IMR-90 (cell line): ENCODE data around the gene SLIT1. TPM values are rescaled to one million over a fixed set of nuclear protein-coding genes. Genes with fewer than 3 reads are reported as not detected.

ENCODE experiments used
- ATAC-seq: fragments of 200-7000 bp; cut with Tn5 transposase; 2 replicates; pipeline ENCODE4 v1.9.1; 2020; ENCODE audit warnings: low read depth, mild to moderate bottlenecking, moderate library complexity
- BruUV-seq: library from RNA; stranded (reverse); fragments of 400-500 nt; replicated peaks from 2 replicates; lab custom pipeline; 2021; lab: Mats Ljungman, UMichigan
- CTCF ChIA-PET: fragments of 300-600 bp; formaldehyde crosslinking; extraction: SDS; loops from one replicate; lab custom pipeline; 2021; ENCODE audit warnings: antibody characterized with exemption; lab: Yijun Ruan, JAX
- POLR2A ChIA-PET: fragments of 300-600 bp; sonication (Branson Sonifier 250); formaldehyde crosslinking; loops from one replicate; lab custom pipeline; 2022; ENCODE audit warnings: antibody characterized with exemption; ENCODE audit not compliant: unreplicated experiment; lab: Charles Lee
- DNase-seq: peaks from one replicate; pipeline ENCODE4 v3.0.0; 2013
- H2AFZ ChIP-seq: replicated peaks from 2 replicates; pipeline ENCODE3; 2013; ENCODE audit warnings: low read length, mild to moderate bottlenecking; ENCODE audit not compliant: poor library complexity
- H2AK5ac ChIP-seq: 2 replicates; pipeline ENCODE4 v1.6.1; 2013; ENCODE audit warnings: low read depth, low read length, inconsistent platforms
- H2AK9ac ChIP-seq: replicated peaks from 2 replicates; pipeline ENCODE3; 2013; ENCODE audit warnings: mild to moderate bottlenecking, low read depth, low read length, moderate library complexity; ENCODE audit not compliant: poor library complexity
- H2BK120ac ChIP-seq: 2 replicates; pipeline ENCODE4 v1.6.1; 2013; ENCODE audit warnings: low read depth, low read length, inconsistent platforms
- H2BK15ac ChIP-seq: 3 replicates; pipeline ENCODE4 v1.6.1; 2013; ENCODE audit warnings: low read depth, low read length, inconsistent platforms
- H2BK20ac ChIP-seq: 2 replicates; pipeline ENCODE4 v1.6.1; 2013; ENCODE audit warnings: low read depth, mild to moderate bottlenecking, inconsistent platforms, low read length, moderate library complexity
- H2BK5ac ChIP-seq: 2 replicates; pipeline ENCODE4 v1.6.1; 2013; ENCODE audit warnings: mild to moderate bottlenecking, low read depth, low read length, inconsistent platforms; ENCODE audit not compliant: poor library complexity, severe bottlenecking
- H3K14ac ChIP-seq: replicated peaks from 2 replicates; pipeline ENCODE4 v1.6.1; 2013; ENCODE audit warnings: low read depth, low read length, inconsistent platforms
- H3K18ac ChIP-seq: 2 replicates; pipeline ENCODE4 v1.6.1; 2013; ENCODE audit warnings: low read depth, low read length, control low read depth
- H3K23ac ChIP-seq: 2 replicates; pipeline ENCODE4 v1.6.1; 2013; ENCODE audit warnings: low read depth, low read length, inconsistent platforms
- H3K27ac ChIP-seq: 2 replicates; pipeline ENCODE4 v1.5.1; 2013; ENCODE audit warnings: mild to moderate bottlenecking, control low read depth, low read length; ENCODE audit not compliant: insufficient read depth
- H3K27me3 ChIP-seq: 2 replicates; pipeline ENCODE4 v1.6.1; 2013; ENCODE audit warnings: low read length; ENCODE audit not compliant: control insufficient read depth, insufficient read depth
- H3K36me3 ChIP-seq: 2 replicates; pipeline ENCODE4 v1.6.1; 2013; ENCODE audit warnings: low read length, mixed read lengths; ENCODE audit not compliant: control insufficient read depth, insufficient read depth
- H3K4ac ChIP-seq: 2 replicates; pipeline ENCODE4 v1.6.1; 2013; ENCODE audit warnings: low read depth, low read length, inconsistent platforms
- H3K4me1 ChIP-seq: 2 replicates; pipeline ENCODE4 v1.6.1; 2013; ENCODE audit warnings: low read length, mixed read lengths; ENCODE audit not compliant: control insufficient read depth, insufficient read depth
- H3K4me2 ChIP-seq: 2 replicates; pipeline ENCODE4 v1.6.1; 2013; ENCODE audit warnings: low read depth, mild to moderate bottlenecking, control low read depth, low read length, moderate library complexity
- H3K4me3 ChIP-seq: 2 replicates; pipeline ENCODE4 v1.5.1; 2013; ENCODE audit warnings: low read depth, mild to moderate bottlenecking, control low read depth, low read length, moderate library complexity; ENCODE audit not compliant: insufficient read depth
- H3K56ac ChIP-seq: 2 replicates; pipeline ENCODE4 v1.6.1; 2013; ENCODE audit warnings: low read length, inconsistent platforms; ENCODE audit not compliant: insufficient read depth; ENCODE audit errors: extremely low read depth
- H3K79me1 ChIP-seq, 2 experiments: 2 replicates each; pipeline ENCODE4 v1.6.1; 2013; ENCODE audit warnings: low read length in 2 of 2, inconsistent platforms in 1 of 2, low read depth in 1 of 2
- H3K9ac ChIP-seq: 2 replicates; pipeline ENCODE4 v1.6.1; 2013; ENCODE audit warnings: low read depth, low read length, control low read depth
- H3K9me1 ChIP-seq: 2 replicates; pipeline ENCODE4 v1.6.1; 2013; ENCODE audit warnings: low read length, inconsistent platforms; ENCODE audit not compliant: insufficient read depth
- H3K9me3 ChIP-seq: 2 replicates; pipeline ENCODE4 v1.6.1; 2013; ENCODE audit warnings: low read length; ENCODE audit not compliant: control insufficient read depth, insufficient read depth
- H4K20me1 ChIP-seq: 2 replicates; pipeline ENCODE4 v1.6.1; 2013; ENCODE audit warnings: low read length, inconsistent platforms; ENCODE audit not compliant: insufficient read depth
- H4K5ac ChIP-seq: 2 replicates; pipeline ENCODE4 v1.6.1; 2013; ENCODE audit warnings: mild to moderate bottlenecking, low read depth, low read length, control low read depth
- H4K8ac ChIP-seq, 2 experiments: 2 replicates each; pipeline ENCODE4 v1.6.1; 2013; ENCODE audit warnings: low read depth in 2 of 2, low read length in 2 of 2, control low read depth in 1 of 2, inconsistent platforms in 1 of 2
- H4K91ac ChIP-seq: 2 replicates; pipeline ENCODE4 v1.6.1; 2013; ENCODE audit warnings: low read depth, low read length, inconsistent platforms; ENCODE audit not compliant: insufficient read depth
- BHLHE40 ChIP-seq: fragments of 150-350 bp; IDR thresholded peaks from 2 replicates; pipeline ENCODE4 v1.6.1; 2016; ENCODE audit warnings: mild to moderate bottlenecking, low read depth, low read length
- CEBPB ChIP-seq: IDR thresholded peaks from 2 replicates; pipeline ENCODE4 v1.6.1; 2012; ENCODE audit warnings: low read depth, low read length, improper control_type of control experiment
- CHD1 ChIP-seq: IDR thresholded peaks from 2 replicates; pipeline ENCODE4 v1.6.1; 2012; ENCODE audit warnings: low read depth, low read length, improper control_type of control experiment
- CTCF ChIP-seq: conservative IDR thresholded peaks from 2 replicates; pipeline ENCODE4 v1.5.1; 2012; ENCODE audit warnings: mild to moderate bottlenecking, low read depth, low read length, improper control_type of control experiment
- FOS ChIP-seq: fragments of 150-350 bp; IDR thresholded peaks from 2 replicates; pipeline ENCODE4 v1.6.1; 2016; ENCODE audit warnings: low read depth, low read length
- MAFK ChIP-seq: IDR thresholded peaks from 2 replicates; pipeline ENCODE4 v1.6.1; 2012; ENCODE audit warnings: low read depth, low read length, improper control_type of control experiment
- MAZ ChIP-seq: IDR thresholded peaks from 2 replicates; pipeline ENCODE4 v1.6.1; 2012; ENCODE audit warnings: low read depth, mild to moderate bottlenecking, low read length, improper control_type of control experiment, moderate library complexity, borderline replicate concordance
- MXI1 ChIP-seq: IDR thresholded peaks from 2 replicates; pipeline ENCODE4 v1.6.1; 2012; ENCODE audit warnings: low read depth, mild to moderate bottlenecking, low read length, moderate library complexity, borderline replicate concordance
- NFE2L2 ChIP-seq: fragments of 150-350 bp; IDR thresholded peaks from 2 replicates; pipeline ENCODE4 v1.6.1; 2016; ENCODE audit warnings: low read depth, mild to moderate bottlenecking, low read length
- POLR2A ChIP-seq: IDR thresholded peaks from 2 replicates; pipeline ENCODE4 v1.6.1; 2012; ENCODE audit warnings: mild to moderate bottlenecking, low read depth, low read length
- RAD21 ChIP-seq: IDR thresholded peaks from 2 replicates; pipeline ENCODE4 v1.6.1; 2012; ENCODE audit warnings: low read length, improper control_type of control experiment
- RCOR1 ChIP-seq: IDR thresholded peaks from 2 replicates; pipeline ENCODE4 v1.6.1; 2012; ENCODE audit warnings: mild to moderate bottlenecking, low read length, improper control_type of control experiment; ENCODE audit not compliant: insufficient replicate concordance
- RFX5 ChIP-seq: IDR thresholded peaks from 2 replicates; pipeline ENCODE4 v1.8.0; 2012; ENCODE audit warnings: low read depth, mild to moderate bottlenecking, low read length, moderate library complexity
- SMC3 ChIP-seq: fragments of 150-350 bp; IDR thresholded peaks from 2 replicates; pipeline ENCODE4 v1.6.1; 2016; ENCODE audit warnings: low read depth, mild to moderate bottlenecking, antibody characterized with exemption, low read length, moderate library complexity
- WGBS, 2 experiments: methylation state at CpG; one replicate each; pipeline versions ENCODE4 v1.1.5 to v1.1.7; 2013; ENCODE audit warnings: missing lambda C conversion rate in 2 of 2; ENCODE audit not compliant: insufficient read length in 1 of 2; ENCODE audit errors: extremely low coverage in 2 of 2; 5-methylcytosine and 5-hydroxymethylcytosine counted together
- dilution Hi-C: fragments of 300-500 bp; cut with HindIII; formaldehyde crosslinking; loops from one replicate; pipeline ENCODE4 v1.14.3; 2018; ENCODE audit warnings: low sequenced_read_pairs; ENCODE audit not compliant: unreplicated experiment
- in situ Hi-C: fragments of 300-500 bp; cut with MboI; formaldehyde crosslinking; loops from 3 replicates; pipeline ENCODE4 v1.14.3; 2019; ENCODE audit warnings: low sequenced_read_pairs, inconsistent platforms, mixed read lengths
- intact Hi-C: fragments of 100-400 bp; cut with micrococcal nuclease; formaldehyde crosslinking; loops from 2 replicates; pipeline ENCODE4 v1.10.0; 2022
- polyA plus RNA-seq, 3 experiments: library from polyadenylated mRNA; depleted of rRNA; stranded (reverse); fragments of >200 nt; gene quantifications; 2 replicates each; pipeline ENCODE4 v1.2.3, GENCODE V29; 2012; ENCODE audit warnings: low replicate concordance in 1 of 3
- total RNA-seq: library from RNA; depleted of rRNA; stranded (reverse); fragments of >200 nt; gene quantifications from 2 replicates; pipeline ENCODE4 v1.2.3, GENCODE V29; 2012
- TF ChIP-seq, protein P1 (sequence below): fragments of 150-350 bp; IDR thresholded peaks from 2 replicates; pipeline ENCODE4 v1.6.1; 2017; ENCODE audit warnings: mild to moderate bottlenecking, antibody characterized with exemption, low read length, low read depth
- TF ChIP-seq, protein P2 (sequence below): fragments of 150-350 bp; IDR thresholded peaks from 2 replicates; pipeline ENCODE4 v1.6.1; 2016; ENCODE audit warnings: low read depth, mild to moderate bottlenecking, low read length, moderate library complexity, borderline replicate concordance

SLIT1 gene
- total and polyA plus RNA-seq, 2 of the 4 experiments (the other 2 are of a cell fraction), result under 0.01 TPM

GRCh38 chr10:96949039-96949683 lies 236.6 kb downstream of the SLIT1 start:
- no peak overlapping the region for H2BK15ac ChIP-seq
- H3K18ac ChIP-seq, result no peak overlapping the region
- H2BK5ac ChIP-seq, result no peak overlapping the region
- in situ Hi-C loops (no loop called here), dilution Hi-C loops (no loop called here), intact Hi-C loops (no loop called here)
- no peak overlapping the region for H3K56ac ChIP-seq
- no peak overlapping the region for H3K4ac ChIP-seq
- no peak overlapping the region for H4K91ac ChIP-seq
- peaks cover 4% of the 10 kb centered on the region for H3K36me3 ChIP-seq
- no peaks in the 10 kb centered on the region for H3K9me3 ChIP-seq
- H2AFZ ChIP-seq, result no peak overlapping the region
- ChIA-PET CTCF (interaction anchor here (0.6 kb wide), 1 partner anchor 164 kb away, joined by 7 read pairs; no protein-coding TSS in a partner anchor), POLR2A (no interaction called here)
- H2BK120ac ChIP-seq, result no peak overlapping the region
- no TSS peak for BruUV-seq
- no peak overlapping the region for H3K14ac ChIP-seq
- ATAC-seq (no peak), DNase-seq (no peak)
- H3K4me1 ChIP-seq, result no peaks in the 10 kb centered on the region
- H3K79me1 ChIP-seq, result peaks cover 14 to 19% of the 10 kb centered on the region in 2 experiments
- no peak overlapping the region for H2AK9ac ChIP-seq
- H3K27me3 ChIP-seq, result no peaks in the 10 kb centered on the region
- no peak overlapping the region for H3K4me2 ChIP-seq
- no peak overlapping the region for H3K27ac ChIP-seq
- no peaks in the 10 kb centered on the region for H4K20me1 ChIP-seq
- H4K8ac ChIP-seq, result no peak overlapping the region
- no peak overlapping the region for H4K5ac ChIP-seq
- H3K9me1 ChIP-seq, result peaks cover 6% of the 10 kb centered on the region; the same call in 1 of the 2 replicates
- H3K23ac ChIP-seq, result no peak overlapping the region
- H3K4me3 ChIP-seq, result no peak overlapping the region
- TF ChIP-seq, protein P1, sequence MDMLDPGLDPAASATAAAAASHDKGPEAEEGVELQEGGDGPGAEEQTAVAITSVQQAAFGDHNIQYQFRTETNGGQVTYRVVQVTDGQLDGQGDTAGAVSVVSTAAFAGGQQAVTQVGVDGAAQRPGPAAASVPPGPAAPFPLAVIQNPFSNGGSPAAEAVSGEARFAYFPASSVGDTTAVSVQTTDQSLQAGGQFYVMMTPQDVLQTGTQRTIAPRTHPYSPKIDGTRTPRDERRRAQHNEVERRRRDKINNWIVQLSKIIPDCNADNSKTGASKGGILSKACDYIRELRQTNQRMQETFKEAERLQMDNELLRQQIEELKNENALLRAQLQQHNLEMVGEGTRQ, result no peak
- TF ChIP-seq CTCF (no peak), RAD21 (no peak), RFX5 (no peak), FOS (no peak), MAZ (no peak), POLR2A (no peak), MXI1 (no peak), RCOR1 (no peak), CEBPB (no peak), SMC3 (no peak), CHD1 (no peak), NFE2L2 (no peak), MAFK (no peak), BHLHE40 (no peak)
- TF ChIP-seq, protein P2, sequence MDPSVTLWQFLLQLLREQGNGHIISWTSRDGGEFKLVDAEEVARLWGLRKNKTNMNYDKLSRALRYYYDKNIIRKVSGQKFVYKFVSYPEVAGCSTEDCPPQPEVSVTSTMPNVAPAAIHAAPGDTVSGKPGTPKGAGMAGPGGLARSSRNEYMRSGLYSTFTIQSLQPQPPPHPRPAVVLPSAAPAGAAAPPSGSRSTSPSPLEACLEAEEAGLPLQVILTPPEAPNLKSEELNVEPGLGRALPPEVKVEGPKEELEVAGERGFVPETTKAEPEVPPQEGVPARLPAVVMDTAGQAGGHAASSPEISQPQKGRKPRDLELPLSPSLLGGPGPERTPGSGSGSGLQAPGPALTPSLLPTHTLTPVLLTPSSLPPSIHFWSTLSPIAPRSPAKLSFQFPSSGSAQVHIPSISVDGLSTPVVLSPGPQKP, result no peak
- H2BK20ac ChIP-seq, result no peak overlapping the region
- H2AK5ac ChIP-seq, result no peak overlapping the region
- no CpG with 5 or more reads among the region's 5 CpGs for WGBS, 2 experiments
- H3K9ac ChIP-seq, result no peak overlapping the region
